Activated CD4-positive, CD25-positive, alpha-beta regulatory T cell treated with anti-CD3 and anti-CD28 coated beads, Interleukin-2, amount 50 U/mL, for 16 hours (primary cell): ENCODE measurements around the gene P2RY13.

Experiments
- DNase-seq: peaks from one replicate; pipeline ENCODE4 v3.0.0-alpha.2; 2020; ENCODE audit warnings: low read depth, low spot score

The P2RY13 gene

DNA sequence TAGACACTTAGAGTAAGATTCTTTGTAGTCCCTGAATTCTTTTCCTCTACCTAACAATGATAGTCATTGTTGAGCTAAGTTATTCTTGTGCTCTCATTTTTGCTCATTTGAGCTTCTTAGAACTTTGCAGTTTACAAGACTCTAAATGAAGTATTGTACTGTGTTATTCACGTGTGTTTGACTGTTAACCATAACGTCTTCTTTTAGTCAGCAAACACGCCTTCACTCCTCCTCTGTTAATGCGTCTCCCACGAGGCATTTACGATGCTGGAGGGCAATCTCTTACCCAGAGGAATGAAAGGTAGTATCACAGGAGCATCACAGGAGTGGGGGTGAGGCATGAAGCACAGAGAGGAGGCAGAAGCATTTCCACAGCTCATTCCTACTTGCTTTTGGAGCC, 36.2 kb downstream of the P2RY13 start:
- no peak for DNase-seq

DNA sequence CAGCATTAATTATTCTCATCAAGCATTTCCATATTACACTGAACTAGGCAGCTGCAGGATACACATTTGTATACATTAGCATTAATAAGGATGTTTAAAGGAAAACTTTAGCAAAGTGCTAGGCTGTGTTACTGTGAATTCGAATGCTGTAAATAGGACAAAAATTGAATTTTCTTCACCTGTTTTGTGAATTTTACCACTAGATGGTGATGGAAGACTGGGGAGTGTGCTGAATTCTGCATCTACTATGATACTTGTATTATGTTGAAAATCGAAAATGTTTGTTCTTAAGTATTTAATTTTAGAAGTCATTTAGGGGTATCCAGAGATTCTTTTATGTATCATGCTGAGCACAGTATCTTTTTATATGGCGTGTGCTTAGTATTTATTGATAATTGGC, 38.7 kb downstream of the P2RY13 start:
- no peak for DNase-seq

DNA sequence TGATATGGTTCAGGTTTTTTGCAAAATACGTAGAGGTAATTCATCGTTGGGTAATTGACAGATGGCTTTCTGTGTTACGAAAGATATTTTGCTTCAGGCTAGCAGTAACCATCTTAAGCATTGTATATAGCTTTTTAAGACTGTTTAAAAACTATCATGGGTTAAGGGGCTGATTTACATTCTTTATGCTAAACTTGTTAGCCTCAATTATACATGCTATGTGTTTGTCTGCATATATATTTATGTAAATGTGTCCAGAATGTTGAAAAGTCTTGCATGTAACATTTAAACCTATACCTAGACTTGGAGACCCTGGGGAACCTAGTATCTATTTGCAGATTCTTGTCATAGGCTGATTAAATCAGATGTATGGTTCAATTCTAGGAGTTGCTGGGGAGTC, 39.9 kb downstream of the P2RY13 start:
- no peak for DNase-seq

DNA sequence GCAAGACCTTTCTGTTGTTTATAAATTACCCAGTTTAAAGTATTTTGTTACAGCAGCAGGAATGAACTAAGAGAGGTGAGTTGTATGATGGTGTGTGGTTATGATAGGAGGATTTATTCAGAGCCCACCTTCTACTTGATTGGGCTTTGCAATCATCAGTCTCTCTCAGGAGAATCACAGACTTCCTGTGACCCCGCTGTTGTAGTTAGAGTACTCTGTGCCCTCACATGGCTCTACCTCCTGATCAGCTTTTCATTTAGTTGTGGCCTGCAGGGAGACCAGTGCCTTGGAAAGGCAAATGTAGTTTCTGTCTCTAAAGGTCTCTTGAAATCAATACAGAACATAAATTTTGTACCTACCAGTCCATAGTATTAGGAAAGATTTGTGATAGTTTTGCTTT, 43.4 kb downstream of the P2RY13 start:
- no peak for DNase-seq

DNA sequence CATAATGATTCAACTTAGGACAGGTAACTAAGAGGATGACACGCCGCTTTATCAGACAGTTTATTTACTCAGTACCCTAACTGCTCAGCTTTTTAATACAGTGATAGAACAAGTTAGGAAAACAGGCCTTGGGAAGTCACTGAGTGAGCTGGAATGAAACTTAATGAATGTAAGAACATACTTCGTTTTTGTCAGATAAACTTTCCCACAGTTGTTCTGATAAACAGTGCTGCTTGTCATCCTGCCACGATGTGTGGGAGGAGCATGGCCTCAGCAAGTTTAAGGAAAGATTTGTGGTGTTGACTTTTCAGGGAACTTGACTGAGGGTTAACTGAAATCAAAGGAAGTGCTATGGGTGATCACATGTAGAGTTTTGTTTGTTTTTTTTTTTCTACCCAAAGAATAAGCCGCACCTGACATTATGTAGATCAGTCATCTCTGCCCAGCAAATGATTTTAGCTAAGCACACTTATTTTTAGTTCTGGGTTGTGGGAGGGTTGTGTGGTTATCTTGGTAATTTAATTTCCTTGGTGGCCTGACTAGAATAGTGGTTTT, 45.4 kb downstream of the P2RY13 start:
- no peak for DNase-seq

DNA sequence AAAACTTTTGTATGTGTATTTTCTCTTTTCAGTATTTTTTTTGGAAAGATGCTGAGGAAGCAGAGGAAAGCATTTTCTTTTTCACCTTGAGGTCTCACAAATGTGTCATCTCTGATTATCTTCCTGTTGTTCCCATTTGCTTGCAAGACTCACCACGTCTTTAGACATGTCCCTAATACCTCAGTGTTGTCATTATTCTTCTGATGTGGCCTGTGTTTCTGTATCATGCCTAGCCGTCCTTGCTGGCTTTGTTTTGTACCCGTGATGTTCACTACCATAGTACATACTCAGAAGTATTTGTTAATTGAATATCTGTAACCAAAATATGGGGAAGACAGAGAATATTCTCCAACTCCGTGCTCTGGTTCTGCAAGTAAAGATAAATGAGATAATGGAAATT, 46.0 kb downstream of the P2RY13 start:
- DNase-seq, result no peak

DNA sequence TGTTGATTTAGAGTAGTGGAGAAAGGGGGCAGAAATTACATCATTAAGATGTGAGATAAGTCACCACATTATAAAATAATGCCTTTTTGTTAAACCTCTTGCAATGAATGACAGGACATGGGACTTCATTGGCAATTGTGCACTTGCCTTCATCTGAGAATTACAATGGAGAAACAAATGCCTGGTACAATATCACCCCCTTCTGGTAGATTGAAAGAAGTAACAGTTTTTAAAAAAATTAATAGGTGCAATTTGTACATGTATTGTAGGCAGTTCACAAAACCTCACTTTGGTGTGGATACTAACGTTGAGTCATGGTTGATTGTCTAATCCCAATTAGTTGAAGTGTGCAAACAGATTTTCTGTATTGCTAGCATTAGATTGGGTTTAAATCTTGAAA, 46.4 kb downstream of the P2RY13 start:
- DNase-seq, result no peak

DNA sequence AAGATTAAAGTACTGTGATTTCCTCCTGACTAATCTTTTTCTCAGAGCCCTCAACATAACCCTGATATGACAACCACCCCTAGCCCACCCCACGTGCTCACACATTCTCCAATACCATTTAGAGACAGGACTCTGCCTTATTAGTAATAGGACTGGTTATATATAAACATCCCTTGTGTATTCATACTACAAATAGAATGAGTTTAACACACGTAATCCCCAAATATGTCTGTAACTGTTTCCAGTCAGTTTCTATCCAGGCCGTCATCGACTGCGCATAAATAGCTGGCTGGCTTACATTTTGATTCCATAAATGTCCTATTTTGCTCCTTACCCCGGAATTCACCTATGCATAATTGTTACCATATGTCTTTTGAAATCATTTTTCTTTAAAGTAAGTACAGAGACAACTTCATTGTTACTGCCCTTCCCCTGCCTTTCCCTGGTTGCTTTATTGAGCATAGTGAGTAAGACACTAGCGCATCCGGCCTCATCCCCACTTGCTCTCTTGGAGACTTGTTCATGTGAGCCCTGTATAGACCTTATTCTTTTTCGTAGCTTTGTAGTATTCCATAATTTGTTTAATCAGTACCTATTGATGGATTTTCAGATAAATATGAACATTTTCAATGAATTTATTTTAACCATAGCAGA, 47.6 kb downstream of the P2RY13 start:
- no peak for DNase-seq

DNA sequence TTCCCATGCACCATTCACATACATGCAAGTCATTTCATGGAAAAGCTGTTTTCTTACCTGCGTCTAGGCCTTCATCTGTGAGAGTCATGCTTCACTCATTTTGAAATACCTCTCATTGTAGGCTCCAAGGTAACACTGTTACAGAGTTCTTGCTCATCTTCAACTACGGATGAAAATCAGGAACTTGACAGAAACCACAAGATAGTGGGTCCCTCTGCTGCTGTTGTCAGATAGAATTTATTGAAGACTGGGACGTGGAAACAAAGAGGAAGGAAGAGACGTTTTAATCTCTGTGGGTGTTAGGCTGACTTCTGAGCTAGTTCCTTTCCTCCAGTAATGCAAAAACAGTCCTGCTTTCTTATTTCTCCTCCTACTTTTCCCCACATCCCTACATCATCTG, 51.1 kb downstream of the P2RY13 start, which contains the start of gene P2RY14:
P2RY14 (minus strand) TSS at position 313 of the 400 bp plus-strand sequence. CDS start 64,226 bp downstream, outside the sequence.
- no peak for DNase-seq

DNA sequence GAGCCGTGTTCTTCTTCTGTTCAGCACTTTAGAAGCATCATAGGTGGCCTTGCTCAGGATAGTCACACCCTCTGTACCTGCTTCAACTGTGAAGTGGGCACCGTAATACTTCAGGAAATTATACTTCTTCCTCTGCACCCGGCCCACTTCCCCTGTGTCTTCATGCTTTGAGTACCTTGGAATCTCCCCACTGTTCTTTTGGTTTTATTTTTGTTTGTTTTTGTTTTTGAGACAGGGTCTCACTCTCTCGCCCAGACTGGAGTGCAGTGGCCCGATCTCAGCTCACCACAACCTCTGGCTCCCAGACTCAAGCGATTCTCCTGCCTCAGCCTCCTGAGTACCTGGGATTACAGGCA, 52.7 kb downstream of the P2RY13 start:
- DNase-seq, result no peak
